ENCODE results near the gene GMNC.
"Not testable (repeated sequence)": the region's sequence is repeated elsewhere in the genome, so short reads cannot be mapped to it uniquely, and the experiment has no call there.

The GMNC gene, protein sequence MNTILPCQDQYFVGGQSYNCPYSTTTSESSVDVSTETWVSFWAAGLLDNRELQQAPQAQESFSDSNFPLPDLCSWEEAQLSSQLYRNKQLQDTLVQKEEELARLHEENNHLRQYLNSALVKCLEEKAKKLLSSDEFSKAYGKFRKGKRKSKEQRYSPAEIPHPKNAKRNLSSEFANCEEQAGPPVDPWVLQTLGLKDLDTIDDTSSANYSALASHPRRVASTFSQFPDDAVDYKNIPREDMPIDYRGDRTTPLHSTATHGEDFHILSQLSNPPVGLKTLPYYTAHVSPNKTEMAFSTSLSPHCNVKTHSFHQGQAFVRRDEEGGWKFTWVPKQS

GRCh38 chr3:190862209-190863118, at the start of gene GMNC:
Gene GMNC (minus strand): TSS chr3:190862694. CDS start chr3:190862615, 79 bp downstream.
- DNase-seq (ENCODE audit: low spot score): peak; percentile 40

GRCh38 chr3:190911382-190911781, 48.9 kb upstream of the GMNC start:
- no peak for DNase-seq (ENCODE audit: low spot score)

DNA sequence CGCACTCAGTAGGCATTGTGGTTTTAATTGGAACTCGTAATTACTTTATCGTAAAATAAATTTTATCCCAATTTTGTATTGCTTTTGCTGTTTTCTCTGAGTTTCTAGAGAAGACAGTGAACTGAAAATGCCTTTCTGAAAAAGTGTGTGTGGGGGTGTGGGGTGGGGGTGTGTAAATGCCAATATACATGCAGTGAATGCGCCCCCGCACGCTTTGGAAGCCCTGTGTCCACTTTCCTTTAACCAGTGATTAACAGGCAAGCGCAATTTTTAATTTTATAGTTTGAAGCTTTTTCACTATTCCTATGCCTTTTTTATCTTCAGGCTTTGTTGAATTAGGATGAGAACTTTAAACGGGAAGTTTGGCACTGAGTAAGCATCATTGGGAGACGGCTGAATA, 47.4 kb upstream of the GMNC start:
- no peak for DNase-seq (ENCODE audit: low spot score)

GRCh38 chr3:190903156-190903555, 40.7 kb upstream of the GMNC start:
- no peak for DNase-seq (ENCODE audit: low spot score)

- DNase-seq (ENCODE audit: low spot score): no peak
These were observed 39.8 kb upstream of the GMNC start for GRCh38 chr3:190902292-190902691.

GRCh38 chr3:190892395-190892902, 30.0 kb upstream of the GMNC start:
- DNase-seq (ENCODE audit: low spot score): no peak

DNA sequence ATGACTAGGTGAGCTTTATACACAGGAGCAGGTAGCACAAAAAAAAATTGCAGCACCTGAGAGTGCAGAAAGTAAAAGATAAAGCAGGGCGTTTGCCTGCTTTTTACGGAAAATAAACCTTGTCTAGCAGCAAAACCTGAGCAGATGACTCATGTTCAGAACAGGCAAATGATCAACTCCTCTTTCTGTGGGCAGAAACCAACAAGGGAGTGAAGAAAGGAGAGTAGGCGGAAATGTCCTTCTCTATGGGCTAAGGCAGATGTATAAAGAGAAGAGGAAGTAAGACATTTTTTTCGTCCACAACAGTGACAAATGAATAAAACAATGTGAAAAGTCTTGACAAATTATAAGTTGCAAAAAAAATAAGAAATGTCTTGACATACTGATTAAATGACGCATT, 24.5 kb upstream of the GMNC start:
- DNase-seq (ENCODE audit: low spot score): no peak

DNA sequence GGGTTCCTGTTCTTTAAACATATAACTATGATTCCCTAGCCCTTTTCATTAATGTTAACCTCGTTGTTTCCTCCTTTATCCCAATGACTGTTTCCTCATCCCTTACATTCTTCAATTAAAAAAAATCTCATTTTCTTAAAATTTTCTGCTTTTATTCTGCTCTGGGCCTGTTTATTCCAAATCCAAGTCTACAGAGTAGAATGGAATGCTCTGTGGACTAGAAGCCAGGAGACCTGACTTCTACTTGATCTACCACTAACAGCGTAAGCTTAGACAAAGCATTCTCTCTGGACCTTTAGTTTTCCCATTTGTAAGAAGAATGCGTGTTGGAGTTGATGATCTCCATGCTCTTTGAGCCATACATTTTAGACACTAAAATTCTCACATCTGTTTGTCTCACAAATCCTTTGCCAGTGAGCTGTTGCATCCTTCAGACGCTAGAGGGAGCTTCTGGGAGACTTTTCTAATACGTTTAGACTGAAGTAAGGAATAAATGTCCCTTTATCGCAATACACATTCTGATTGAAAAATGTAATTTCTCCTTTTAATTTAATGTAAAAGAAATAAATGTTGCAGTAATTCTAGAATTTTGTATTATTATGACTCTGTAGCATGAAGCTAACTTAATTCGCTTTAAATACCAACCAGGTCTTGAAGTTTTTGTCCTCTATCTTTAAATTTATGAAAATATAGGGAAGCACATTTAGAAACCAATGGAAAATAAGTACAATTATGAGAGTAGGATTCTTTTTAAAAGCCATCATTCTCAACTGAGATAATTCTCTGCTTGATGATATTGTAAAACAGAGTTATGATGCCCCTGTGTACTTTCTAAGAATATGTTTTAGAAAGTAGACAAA, 21.7 kb upstream of the GMNC start:
- peak; percentile 15 for DNase-seq (ENCODE audit: low spot score)

DNA sequence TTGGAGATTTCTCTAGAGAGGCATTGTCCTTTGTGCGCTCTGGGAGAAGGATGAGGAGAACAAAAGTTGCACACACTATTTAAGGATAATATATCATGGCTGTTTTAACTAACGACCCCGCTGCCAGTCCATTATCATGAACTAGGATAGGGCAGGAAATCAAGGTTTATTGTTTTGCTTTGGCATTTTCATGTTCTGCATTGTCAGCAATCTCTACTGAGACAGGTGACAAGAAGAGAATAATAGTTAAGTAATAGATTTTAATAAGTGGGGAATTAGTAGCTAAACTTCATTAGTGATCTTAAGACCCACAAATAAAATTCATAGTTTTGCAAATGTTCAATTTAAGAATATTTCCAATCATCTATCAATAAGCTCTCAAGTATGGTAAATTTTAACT, 20.6 kb upstream of the GMNC start:
- no peak for DNase-seq (ENCODE audit: low spot score)

- no peak for DNase-seq (ENCODE audit: low spot score)
These were observed 15.4 kb upstream of the GMNC start for GRCh38 chr3:190877925-190878324.

GRCh38 chr3:190876433-190876832, 13.9 kb upstream of the GMNC start:
- not testable (repeated sequence) for DNase-seq (ENCODE audit: low spot score)

GRCh38 chr3:190875061-190875460, 12.6 kb upstream of the GMNC start:
- not testable (repeated sequence) for DNase-seq (ENCODE audit: low spot score)

DNA sequence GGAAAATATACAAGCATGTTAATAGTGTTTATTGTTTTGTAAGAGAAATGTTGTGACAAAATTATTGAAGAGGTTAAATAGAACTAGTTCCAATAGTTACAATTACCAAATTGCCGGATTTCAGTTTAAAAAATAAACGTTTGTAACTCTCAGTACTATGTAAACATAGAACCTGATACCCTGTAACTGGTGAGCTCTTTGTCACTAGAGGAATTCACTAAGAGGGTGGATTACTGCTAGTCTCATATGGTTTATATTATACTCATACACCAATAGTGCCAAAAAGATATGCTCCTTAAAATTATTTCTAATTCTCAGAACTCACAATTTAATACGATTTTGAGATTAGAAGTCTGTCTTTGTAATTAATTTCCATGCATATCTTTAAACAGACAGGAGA, 7.6 kb upstream of the GMNC start:
- DNase-seq (ENCODE audit: low spot score): no peak

DNA sequence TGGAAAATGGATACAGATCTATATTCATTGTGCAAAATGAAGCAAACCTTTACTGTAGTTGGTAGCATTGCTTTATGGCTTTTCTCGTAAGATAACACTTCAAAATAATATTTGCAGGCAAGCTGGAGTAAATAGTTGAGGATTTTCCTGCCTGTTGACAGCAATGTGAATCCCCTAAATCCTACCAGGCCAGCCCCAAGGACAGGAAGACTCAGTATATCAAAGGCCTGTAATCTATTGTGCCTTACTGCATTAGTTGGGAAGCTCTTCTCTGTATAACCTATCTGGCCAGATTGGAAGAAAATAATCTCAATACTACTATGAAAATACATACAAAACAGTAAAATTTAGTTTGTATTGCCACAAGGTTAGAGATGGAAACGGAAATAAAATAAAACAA, 4.6 kb upstream of the GMNC start:
- DNase-seq (ENCODE audit: low spot score): no peak

DNA sequence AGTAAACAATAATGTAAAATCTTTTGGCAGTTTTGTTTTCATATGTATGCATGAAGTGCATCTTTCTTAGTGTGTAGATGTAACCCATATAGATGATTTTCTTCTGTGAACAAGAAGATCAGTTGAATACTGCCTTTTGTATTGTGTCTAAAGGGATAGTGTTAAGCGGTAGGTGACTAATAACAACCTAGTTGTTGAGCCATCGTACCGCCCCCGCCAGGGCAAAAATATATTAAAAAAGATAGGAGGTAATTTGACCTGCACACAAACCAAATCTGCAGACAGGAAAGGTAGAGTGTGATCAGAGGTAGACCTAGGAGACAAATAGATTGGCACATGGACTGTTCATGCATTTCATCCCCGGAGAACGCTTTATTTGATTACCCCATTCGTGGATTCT, 3.3 kb upstream of the GMNC start:
- DNase-seq (ENCODE audit: low spot score): peak; percentile 10

GRCh38 chr3:190865419-190865818, 2.9 kb upstream of the GMNC start:
- DNase-seq (ENCODE audit: low spot score): no peak

GRCh38 chr3:190864002-190864401, 1.5 kb upstream of the GMNC start:
- DNase-seq (ENCODE audit: low spot score): no peak

GRCh38 chr3:190863119-190863465, 598 bp upstream of the GMNC start:
- no peak for DNase-seq (ENCODE audit: low spot score)

DNA sequence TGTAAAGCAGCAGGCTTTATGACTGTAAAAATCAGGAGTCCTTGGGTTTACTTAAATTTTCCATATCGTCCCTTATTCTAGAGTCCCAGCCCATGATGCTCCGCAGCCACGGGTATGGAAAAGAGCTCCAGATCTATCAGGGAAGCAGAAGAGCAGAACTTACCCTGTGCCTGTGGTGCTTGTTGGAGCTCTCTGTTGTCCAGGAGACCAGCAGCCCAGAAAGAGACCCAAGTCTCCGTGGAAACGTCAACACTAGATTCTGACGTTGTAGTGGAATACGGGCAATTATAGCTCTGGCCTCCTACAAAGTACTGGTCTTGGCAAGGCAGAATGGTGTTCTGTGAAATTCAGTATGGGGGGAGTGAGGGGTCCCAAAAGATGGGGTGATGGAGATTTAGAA, 2.0 kb downstream of the GMNC start:
- DNase-seq (ENCODE audit: low spot score): no peak

DNA sequence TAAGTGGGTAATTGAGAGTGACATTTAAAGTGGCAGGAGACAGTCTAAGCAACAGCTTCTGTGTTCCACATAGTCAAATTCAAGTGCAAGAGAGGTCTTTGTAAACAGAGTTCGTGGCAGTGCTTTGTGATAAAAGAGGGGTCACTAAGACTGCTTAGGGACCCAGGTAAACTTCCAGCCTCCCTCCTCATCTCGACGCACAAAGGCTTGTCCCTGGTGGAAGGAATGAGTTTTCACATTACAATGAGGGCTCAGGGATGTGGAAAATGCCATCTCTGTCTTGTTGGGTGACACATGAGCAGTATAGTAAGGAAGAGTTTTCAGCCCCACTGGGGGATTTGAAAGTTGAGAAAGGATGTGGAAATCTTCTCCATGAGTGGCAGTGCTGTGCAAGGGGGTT, 7.3 kb downstream of the GMNC start:
- DNase-seq (ENCODE audit: low spot score): no peak

- no peak for DNase-seq (ENCODE audit: low spot score)
These were observed 8.4 kb downstream of the GMNC start for GRCh38 chr3:190854062-190854461.

GRCh38 chr3:190853464-190853863, 9.0 kb downstream of the GMNC start:
- DNase-seq (ENCODE audit: low spot score): no peak
